ENCODE data around the gene DYNC2LI1. TPM values are rescaled to one million over a fixed set of nuclear protein-coding genes. Genes with fewer than 3 reads are reported as not detected.

The DYNC2LI1 gene
- polyA plus RNA-seq, 1 donor = 19.5 TPM

DNA sequence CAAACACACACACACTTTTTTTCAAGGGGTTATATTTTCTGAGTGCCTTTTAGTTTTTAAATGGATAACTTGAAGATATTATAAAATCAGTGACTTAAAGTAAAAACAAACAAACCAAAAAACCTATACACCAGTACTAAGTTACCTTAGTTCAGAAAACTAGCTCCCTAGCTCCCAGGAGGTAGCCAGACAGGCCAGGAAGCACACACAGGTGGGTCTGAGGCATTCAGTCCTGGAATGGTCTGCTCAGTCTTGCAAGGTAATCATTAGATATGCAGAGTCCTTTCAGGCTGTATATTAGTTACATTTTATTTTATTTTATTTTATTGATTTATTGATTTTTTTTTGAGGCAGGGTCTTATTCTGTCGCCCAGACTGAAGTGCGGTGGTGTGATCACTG lies 10.7 kb upstream of the DYNC2LI1 start:
- DNase-seq (ENCODE audit: low read depth) = no peak

DNA sequence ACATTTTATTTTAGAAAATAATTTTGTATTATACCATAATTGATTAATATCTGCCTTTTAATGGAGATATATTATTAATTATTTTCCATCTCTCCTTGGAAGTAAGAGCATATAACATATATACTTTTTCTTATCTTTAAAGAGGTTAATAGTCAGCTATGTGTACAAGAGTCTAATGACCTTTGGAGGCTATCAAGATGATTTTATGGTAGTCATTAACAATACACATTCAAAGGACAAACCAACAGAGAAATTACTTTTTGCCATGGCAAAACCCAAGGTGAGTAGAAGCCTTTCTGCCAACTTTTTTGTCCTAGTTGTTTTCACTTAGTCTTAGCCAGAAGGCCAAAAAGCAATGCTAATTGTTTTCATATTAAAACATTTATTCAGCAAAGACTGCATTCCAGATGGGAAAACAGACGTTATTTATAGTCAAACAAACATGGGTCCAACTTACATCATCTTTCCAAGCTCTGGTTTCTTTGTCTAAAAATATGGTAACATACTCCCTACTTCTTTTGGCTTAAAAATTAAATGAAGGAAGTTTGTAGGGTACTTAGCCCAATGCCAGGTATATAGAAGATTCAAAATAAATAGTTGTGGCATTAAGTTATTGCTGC lies 9.6 kb upstream of the DYNC2LI1 start:
- no peak for DNase-seq (ENCODE audit: low read depth)

DNA sequence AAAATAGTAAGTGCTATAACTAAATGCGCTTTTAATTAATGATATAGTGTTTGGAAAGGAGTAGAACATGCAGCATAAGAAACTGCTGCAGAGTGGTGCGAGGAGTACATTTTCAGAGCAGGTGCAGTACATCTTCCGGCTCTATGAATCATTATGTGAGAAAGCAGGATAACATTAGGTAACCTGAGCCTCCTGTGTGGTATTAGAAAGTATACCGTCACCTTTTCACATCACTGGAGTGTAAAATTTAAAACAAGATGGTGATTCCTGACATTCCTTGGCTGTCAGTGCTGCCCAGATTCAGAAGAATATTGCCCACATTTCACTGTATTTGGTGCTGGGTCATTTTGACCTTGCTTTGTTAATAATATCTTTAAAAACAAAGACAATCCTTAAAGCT lies 7.8 kb upstream of the DYNC2LI1 start:
- DNase-seq (ENCODE audit: low read depth) = no peak

DNA sequence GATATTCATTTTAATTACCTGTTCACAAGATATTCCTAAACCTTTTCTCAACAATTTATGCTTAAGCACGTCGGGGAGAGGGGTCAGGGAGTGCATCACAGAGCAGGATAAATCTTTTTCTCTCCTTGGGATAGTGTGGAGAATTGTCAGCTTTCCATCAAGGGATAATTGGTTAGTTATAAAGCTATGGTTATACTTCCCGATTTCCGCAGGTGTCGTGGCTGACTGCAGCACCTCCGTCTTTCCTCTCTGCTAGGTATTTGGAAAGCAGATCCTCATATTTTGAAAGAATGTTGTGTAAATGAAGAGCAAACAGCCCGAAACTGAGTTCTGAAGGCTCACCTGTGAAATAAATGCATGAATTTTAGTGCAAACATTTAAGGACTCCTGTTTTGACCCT lies 778 bp downstream of the DYNC2LI1 start:
- no peak for DNase-seq (ENCODE audit: low read depth)

DNA sequence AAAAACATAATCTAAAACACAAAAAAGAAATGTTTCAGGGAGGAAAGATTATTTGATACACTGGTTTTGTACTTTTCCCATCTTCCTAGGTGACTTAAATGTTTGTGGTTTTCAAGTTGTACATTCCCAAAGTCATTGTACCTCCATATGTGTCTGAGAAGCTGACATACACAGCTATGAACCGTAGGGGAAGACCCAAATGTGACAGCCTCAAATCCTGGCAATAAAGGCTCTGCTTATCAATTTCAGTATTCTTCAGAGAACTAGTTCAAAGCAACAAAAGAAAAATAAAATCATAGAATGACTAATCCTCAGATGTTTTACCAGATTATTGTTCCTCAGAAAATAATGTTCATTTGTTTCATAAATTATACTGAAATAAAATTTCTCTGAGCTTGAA lies 2.5 kb downstream of the DYNC2LI1 start:
- DNase-seq (ENCODE audit: low read depth) = no peak

DNA sequence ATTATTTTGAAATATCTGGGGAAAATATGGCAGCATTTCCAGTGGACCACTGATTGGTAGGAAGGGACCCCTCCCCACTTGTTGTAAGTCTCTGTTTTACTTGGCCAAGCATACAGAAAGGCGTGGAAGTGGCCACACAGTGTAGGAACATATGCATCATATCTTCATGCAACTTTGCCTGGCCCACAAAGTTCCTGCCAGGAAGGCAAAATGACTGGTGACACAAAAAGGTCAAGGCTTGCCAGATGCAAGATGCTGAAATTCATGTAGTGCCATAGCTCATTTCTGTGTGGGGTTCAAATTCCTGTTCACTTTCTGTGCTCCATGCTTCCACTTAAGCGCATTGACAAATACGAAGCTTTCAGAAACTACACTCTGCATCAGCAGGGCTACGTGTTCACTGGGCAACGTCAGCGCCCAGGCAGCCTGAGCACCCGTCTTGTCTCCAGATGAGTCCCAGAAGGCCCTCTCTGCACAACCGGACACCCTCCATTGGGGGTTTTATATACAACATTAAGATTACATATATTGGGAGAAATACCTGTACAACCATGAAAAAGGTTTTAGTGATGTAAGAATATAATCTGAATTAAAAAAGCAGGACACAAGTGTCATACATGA lies 3.6 kb downstream of the DYNC2LI1 start:
- DNase-seq (ENCODE audit: low read depth) = no peak

DNA sequence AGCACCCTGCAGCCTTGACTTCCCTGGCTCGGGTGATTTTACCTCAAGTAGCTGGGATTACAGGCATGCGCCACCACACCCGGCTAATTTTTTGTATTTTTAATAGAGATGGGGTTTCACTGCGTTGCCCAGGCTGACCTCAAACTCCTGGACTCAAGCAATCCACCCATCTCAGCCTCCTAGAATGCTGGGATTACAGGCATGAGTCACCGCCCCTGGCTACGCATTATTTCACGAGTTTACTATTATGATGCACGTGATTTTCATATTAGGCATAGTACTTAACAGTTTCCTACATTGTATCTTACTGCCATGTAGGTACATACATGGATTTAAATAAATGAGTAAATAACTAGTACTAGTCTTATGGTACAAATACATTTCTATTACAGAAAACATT lies 4.4 kb downstream of the DYNC2LI1 start:
- no peak for DNase-seq (ENCODE audit: low read depth)

DNA sequence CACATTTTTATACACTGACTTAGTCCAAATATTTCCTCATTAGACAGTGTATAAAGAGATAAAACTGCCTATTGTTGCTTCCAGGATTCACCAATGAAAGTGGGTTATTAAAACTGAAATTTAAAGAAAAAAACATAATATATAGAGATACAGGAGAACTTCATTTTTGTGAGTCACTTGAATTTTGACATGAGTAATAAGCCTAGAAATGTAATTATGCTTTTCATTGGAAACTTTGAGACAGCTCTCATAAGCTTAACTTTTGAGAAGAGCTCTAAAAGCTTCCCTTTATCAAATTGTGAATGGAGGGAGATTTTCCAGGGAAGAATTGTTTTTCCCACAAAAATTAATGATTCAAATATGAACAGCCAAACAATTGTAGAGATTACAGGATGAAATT lies 14.1 kb downstream of the DYNC2LI1 start:
- no peak for DNase-seq (ENCODE audit: low read depth)

DNA sequence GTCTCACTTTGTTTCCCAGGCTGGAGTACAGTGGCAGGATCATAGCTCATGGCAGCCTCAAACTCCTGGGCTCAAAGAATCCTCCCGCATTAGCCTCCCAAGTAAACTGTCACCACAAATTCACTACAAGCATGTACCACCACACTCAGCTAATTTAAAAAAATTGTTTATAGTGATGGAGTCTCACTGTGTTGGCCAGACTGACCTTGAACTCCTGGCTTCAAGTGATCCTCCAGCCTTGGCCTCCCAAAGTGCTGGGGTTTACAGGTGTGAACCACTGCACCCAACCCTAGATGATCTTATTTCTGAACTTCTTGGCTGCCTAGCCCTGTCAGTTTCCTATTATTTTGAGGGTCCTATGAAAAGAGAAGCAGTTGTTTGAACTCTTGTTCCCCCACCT lies 14.8 kb downstream of the DYNC2LI1 start:
- DNase-seq (ENCODE audit: low read depth) = no peak

DNA sequence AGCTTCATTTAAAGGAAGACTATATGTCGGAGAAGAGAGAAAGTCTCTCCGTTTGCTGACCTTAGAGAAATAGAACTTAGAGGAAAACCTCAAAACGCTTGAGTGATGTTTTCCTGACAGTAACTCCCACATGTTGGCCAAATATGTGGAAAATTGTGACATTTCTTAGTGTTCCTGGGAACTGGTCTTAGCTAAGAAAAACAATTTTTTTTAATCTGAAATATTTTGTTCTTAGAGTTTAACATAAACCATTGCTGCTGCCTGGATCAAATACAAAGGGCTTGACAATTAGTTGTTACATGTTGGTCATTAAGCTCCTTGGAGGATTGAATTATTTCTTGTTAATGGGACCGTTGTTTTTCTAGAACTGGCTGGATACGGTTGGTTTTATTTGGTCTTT lies 16.3 kb downstream of the DYNC2LI1 start:
- no peak for DNase-seq (ENCODE audit: low read depth)

DNA sequence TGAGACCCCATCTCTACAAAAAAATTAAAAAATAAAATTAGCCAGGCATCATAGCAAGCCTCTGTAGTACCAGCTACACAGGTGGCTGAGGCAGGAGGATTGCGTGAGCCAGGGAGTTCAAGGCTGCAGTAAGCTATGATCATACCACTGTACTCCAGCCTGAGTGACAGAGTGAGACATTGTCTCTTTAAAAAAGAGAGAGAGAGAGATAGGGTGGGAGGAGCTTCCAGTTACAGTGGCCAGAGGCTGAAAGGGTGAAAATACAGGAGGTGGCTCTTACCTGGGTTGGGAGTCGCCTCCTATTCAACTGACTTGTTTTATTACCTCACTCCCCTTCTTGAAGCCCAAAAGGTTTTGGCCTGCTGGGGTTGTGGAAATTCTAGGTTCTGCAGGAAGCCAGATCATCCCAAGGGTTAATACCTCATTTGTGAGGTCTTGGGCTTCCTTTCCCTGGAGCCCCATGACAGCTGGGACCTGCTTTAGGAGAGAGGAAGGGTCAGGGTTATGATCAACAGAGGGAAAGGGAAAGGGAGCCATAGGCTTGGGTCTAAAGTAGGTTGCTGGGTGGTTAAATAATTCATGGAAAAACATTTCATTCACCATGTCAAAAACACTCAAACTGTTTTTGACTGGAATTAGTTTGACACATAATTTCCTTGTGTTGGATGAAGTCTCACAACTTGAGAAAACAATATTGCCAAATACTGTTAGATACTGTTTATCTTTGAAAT lies 17.4 kb downstream of the DYNC2LI1 start:
- no peak for DNase-seq (ENCODE audit: low read depth)

DNA sequence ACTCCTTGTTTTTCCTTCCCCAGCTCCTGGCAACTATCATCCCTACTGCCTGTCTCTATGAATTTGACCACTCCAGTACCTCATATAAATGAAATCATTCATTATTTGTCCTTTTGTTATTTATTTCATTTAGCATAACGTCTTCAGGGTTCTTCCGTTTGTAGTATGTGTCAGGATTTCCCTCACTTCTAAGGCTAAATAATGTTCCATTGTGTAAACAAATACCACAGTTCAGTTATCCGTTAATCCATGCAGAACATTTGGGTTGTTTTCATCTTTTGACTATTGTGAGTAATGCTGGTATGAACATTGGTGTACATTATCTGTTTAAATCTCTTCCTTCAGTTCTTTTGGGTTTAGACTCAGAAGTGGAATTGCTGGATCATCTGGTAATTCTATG lies 18.8 kb downstream of the DYNC2LI1 start:
- DNase-seq (ENCODE audit: low read depth) = no peak

DNA sequence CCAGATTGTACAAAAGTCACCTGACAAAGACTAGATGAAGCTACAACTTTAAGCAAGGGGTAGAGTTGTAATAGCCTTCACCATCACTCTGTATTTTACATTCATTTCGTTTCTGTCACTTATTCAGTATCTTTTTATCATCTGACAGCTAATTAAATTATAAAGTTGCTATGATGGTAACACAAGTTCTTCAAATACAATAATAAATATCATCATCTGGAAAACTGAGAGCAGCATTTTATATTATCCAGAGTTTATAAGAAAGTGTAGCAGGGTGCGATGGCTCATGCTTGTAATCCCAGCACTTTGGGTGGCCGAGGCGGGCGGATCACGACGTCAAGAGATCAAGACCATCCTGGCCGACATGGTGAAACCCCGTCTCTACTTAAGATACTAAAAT lies 21.1 kb downstream of the DYNC2LI1 start:
- DNase-seq (ENCODE audit: low read depth) = no peak

DNA sequence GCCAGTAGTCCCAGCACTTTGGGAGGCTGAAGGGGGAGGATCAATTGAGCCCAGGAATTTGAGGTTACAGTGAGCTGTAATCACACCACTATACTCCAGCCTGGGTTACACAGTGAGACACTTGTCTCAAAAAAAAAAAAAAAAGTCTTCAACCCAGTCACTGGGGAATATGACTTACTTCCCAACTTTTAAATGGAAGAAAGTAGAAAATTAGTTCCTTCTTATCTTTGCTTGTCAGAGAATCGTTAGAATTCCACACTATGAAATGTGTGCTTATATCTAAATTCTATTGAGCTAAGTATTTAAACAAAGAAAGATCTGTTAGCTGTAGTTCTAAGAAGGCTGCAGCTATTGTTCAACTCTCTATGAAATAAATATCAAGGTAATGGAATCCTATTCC lies 22.4 kb downstream of the DYNC2LI1 start:
- DNase-seq (ENCODE audit: low read depth) = no peak

DNA sequence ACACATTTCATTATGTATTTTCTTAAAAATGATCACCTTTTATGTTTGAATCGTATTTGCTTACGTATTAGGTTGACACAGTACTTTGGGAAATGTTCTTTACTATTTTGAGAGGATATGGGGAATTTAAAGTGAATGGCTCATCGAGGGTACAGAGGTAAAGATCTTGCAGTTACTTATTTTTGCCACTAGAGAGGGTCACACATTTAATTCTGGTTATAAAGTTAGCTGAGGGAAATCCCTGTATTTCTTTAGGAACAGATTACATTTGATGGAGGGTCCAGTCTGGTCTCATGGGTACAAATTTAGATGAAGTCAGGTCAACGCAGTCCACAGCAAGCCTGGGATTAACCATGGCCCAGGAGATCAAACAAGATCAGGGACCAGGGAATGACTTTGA lies 24.5 kb downstream of the DYNC2LI1 start:
- no peak for DNase-seq (ENCODE audit: low read depth)

DNA sequence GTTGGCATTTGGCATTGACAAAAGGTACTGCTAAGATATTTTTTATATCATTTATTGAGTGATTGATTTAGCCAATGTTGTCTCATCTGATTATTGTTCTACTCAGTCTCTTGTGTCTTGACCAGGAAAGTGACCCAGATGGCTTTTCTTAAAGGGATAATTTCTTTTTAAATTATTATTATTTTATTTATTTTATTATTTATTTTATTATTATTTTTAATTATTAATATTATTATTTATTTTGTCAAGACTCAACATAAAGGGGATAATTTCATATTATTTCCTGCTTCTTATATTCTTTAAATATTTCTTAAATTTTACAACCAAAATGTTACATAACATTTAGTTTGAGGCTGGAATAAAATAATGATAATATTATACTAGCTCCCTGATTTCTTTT lies 27.1 kb downstream of the DYNC2LI1 start:
- DNase-seq (ENCODE audit: low read depth) = no peak

DNA sequence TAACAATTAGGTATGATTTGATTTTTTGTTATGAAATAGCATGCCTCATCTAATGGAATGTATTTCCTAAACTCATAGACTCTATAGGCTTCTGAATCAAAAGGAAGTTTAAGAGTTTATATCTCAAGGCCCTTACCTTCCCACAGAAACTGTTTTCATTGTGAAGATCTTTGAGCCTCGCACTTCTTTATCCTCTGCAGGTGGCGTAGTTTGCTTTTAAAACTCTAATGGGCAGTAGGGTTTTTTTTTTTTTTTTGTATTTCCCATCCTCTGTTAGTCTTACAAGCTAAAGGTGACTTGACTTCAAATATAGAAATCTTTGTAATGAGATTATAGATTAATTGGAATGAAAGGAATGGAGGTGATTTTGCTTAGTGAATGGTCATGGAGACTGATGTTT lies 28.3 kb downstream of the DYNC2LI1 start:
- DNase-seq (ENCODE audit: low read depth) = no peak

DNA sequence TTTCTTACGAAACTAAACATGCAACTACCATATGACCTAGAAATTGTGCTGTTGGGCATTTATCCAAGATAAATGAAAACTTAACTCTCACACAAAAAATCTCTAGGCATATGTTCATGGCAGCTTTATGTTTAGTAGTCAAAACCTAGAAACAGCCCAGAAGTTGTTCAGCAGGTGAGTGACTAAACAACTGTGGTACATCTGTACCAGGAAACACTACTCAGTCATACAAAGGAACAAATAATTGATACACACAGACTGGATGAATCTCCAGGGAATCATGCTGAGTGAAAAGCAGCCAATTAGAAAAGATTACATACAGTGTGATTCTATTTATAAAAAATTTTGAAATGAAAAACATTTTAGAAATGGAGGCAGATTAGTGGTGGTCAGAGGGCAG lies 29.3 kb downstream of the DYNC2LI1 start:
- DNase-seq (ENCODE audit: low read depth) = no peak

DNA sequence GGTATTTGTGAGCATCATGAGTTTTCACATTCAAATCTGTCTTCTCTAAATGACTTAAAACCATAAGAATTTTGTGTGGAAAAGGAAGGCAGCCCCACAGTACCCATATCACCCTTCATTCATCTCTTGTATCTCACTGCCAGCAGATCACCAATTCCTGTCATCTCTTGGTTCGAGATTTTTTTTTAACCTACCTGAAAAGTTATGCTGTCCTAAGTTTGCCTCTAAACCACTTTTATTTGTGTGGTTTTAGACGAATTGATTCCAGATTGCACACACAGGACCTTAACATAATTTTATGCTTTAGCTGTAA lies 32.8 kb downstream of the DYNC2LI1 start:
- DNase-seq (ENCODE audit: low read depth) = no peak

DNA sequence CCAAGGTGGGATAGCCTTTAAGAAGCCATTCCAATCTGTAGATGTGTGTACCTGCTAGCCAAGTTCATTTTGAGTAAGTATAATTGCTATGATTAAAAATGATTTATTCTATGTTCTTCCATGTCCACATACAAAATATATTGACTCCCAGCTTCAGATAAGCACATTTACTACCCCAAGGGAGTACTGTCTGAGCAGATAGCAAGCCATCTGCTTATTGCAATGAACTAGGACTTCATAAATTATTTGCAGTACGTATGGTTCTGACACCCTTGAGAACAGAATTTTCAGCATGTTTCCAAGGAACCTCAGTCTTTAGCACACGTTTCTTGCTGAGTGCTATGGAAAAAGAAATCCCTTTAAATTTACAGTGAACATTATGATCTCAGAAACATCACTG lies 36.6 kb downstream of the DYNC2LI1 start:
- no peak for DNase-seq (ENCODE audit: low read depth)

DNA sequence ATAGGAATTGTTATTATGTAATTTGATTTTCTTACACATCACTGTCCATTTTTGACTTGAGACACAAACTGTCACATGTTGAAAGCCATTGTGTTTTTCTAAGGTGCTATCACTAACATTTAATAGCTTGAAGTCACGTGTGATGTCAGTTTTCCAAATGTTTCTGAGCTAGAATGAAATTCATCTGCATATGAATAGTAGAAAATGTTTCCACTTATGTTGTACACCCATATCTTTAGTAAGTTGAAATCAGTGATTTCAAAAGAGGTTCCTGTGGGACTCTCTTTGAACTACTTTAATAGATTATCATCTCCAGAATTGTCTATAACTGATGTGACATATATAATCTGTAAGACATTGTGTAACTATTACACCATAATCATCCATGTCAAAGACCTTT lies 37.0 kb downstream of the DYNC2LI1 start:
- DNase-seq (ENCODE audit: low read depth) = no peak

DNA sequence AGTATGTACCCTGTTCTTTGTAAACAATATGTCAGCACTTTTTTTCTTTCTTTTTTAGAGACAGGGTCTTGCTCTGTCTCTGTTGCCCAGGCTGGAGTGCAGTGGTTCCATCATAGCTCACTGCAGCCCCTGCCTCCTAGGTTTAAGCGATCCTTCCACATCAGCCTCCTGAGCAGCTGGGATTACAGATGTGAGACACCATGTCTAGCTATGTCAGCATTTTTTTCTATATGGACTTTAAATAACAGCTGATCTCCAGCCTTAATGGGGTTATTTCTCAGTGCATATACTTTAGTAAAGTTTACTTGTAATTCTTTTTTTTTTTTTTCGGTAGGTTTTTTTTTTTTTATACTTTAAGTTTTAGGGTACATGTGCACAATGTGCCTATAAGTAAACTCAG lies 38.2 kb downstream of the DYNC2LI1 start:
- DNase-seq (ENCODE audit: low read depth) = no peak

DNA sequence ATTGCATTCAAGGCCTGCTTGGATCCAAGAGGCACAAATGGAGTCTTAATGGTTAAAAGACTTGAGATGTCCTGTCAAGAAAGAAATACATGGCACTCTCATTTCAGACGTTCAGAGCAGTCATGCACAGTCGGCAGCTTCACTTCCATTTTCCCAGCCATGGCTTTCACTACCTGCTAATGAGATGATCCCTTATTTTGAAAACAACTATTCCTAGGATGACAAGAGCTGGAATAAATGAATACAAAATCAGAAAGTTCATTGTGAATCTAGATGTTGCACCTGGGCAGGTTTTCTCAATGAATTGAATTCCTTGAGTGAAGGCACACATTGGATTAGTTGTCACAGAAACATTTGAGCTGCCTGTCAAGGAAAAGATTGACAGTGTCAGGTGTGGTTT lies 39.1 kb downstream of the DYNC2LI1 start:
- no peak for DNase-seq (ENCODE audit: low read depth)

DNA sequence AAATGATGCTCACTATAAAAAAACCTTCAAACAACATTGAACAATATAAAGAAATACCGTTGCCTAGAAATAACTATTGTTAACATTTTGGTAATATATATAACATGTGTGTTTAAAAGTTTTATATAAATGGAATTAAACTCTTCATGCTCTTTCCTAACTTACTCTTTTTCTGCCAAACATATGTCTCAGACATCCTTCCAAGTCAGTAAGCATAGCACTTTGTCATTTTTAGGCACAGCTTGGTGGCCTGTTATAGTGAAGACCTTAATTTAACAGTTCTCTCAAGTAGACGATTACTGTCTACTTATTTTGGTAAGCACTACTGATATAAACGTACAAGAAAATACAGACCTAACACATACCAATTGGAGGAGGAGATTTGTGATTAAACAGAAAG lies 40.9 kb downstream of the DYNC2LI1 start:
- no peak for DNase-seq (ENCODE audit: low read depth)

All from forelimb muscle (tissue), 1 donor.